Measurements from ENCODE around the gene RNF125. TPM values are rescaled to one million over a fixed set of nuclear protein-coding genes. Genes with fewer than 3 reads are reported as not detected.
"Not testable (repeated sequence)": the region's sequence is repeated elsewhere in the genome, so short reads cannot be mapped to it uniquely, and the experiment has no call there.

The RNF125 gene
- polyA plus RNA-seq, 3 donors = 2.2 to 2.3 (median 2.2) TPM

GRCh38 chr18:32067375-32068167 lies 48.9 kb downstream of the RNF125 start:
- DNase-seq (ENCODE audit: extremely low read depth in 1 of 11, low read depth in 9 of 11, low spot score in 4 of 11) = no peak

GRCh38 chr18:32072321-32072720 lies 53.7 kb downstream of the RNF125 start:
- no peak for DNase-seq (ENCODE audit: extremely low read depth in 1 of 11, low read depth in 9 of 11, low spot score in 4 of 11)

DNA sequence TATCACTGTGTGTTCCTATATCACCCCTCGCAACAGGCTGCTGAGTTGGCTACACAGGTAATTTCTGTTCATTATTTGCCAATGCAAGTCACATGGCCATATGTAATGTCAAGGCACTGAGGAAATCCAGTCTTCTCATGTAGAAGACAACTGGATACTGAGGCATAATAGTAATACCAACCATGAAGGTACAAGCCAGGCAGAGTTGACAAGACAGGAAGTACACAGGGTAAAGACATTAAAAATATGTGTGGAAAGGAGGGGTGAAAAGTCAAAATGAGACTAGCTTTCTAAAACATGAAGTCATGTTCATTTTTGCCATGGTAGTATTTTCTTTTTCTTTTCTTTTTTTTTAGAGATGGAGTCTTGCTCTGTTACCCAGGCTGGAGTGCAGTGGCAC lies 55.6 kb downstream of the RNF125 start:
- DNase-seq (ENCODE audit: extremely low read depth in 1 of 11, low read depth in 9 of 11, low spot score in 4 of 11) = no peak

DNA sequence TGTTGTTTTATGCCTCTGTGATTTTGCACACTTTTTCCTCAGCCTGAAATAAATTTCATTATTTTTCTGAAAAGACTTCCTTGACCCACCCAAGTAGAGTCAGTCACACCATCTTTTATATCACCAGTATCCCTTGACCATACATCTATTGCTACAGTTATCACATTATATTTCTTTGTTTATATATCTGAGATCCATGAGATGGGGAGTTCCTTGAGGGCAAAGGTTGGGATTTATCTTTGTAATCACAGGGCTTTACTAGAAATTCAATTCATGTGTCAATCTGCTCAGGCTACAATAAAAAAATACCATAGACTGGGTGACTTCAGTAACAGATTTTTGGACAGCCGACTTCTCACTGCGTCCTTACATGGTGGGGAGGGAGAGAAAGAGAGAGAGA lies 60.2 kb downstream of the RNF125 start:
- DNase-seq (ENCODE audit: extremely low read depth in 1 of 11, low read depth in 9 of 11, low spot score in 4 of 11) = no peak

DNA sequence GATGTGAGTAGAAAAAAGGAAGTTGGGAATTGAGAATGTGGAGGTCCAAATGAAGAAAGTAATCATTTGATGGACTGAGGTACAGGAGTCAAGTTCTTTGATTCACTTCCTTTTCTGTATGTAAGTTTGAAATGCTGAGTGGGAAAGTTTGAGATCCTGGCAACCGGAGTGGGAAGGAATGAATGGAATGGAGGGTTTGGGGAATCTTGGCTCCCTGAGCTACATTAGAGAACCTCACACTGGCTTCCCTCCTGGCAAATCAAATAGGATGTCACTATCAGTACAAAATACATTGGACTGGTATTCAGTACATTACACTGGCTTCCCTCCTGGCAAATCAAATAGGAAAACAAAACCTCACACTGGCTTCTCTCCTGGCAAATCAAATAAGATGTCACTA lies 63.3 kb downstream of the RNF125 start:
- DNase-seq (ENCODE audit: extremely low read depth in 1 of 11, low read depth in 9 of 11, low spot score in 4 of 11) = no peak

DNA sequence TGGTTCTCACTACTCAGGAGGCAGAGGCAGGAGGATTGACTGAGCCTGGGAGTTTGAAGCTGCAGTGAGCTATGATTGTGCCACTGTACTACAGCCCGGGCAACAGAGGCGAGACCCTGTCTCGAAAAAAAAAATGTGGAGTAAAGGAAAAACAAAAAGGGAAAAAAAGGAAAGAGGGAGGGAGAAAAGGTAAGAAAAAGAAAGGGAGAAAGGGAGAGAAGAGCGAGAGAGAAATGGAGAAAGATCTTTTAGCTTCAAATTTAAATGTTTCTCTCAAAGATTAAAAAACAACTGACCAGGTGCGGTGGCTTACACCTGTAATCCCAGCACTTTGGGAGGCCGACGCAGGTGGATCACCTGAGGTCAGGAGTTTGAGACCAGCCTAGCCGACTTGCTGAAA lies 65.2 kb downstream of the RNF125 start:
- DNase-seq (ENCODE audit: extremely low read depth in 1 of 11, low read depth in 9 of 11, low spot score in 4 of 11) = no peak

- no peak for DNase-seq (ENCODE audit: extremely low read depth in 1 of 11, low read depth in 9 of 11, low spot score in 4 of 11)
Observed at GRCh38 chr18:32086881-32087280, 68.3 kb downstream of the RNF125 start.

GRCh38 chr18:32090831-32091230 lies 72.2 kb downstream of the RNF125 start:
- not testable (repeated sequence) for DNase-seq (ENCODE audit: extremely low read depth in 1 of 11, low read depth in 9 of 11, low spot score in 4 of 11)

GRCh38 chr18:32091325-32091723 lies 72.7 kb downstream of the RNF125 start:
- no peak for DNase-seq (ENCODE audit: extremely low read depth in 1 of 11, low read depth in 9 of 11, low spot score in 4 of 11)

- DNase-seq (ENCODE audit: extremely low read depth in 1 of 11, low read depth in 9 of 11, low spot score in 4 of 11) = peak; percentile 55 to 79 (median 73)
Observed at GRCh38 chr18:32091724-32092421, 73.2 kb downstream of the RNF125 start, which contains the start of gene RNF138. TSS of gene RNF138 (plus strand) at chr18:32091874. CDS start at chr18:32092777, 903 bp downstream.

DNA sequence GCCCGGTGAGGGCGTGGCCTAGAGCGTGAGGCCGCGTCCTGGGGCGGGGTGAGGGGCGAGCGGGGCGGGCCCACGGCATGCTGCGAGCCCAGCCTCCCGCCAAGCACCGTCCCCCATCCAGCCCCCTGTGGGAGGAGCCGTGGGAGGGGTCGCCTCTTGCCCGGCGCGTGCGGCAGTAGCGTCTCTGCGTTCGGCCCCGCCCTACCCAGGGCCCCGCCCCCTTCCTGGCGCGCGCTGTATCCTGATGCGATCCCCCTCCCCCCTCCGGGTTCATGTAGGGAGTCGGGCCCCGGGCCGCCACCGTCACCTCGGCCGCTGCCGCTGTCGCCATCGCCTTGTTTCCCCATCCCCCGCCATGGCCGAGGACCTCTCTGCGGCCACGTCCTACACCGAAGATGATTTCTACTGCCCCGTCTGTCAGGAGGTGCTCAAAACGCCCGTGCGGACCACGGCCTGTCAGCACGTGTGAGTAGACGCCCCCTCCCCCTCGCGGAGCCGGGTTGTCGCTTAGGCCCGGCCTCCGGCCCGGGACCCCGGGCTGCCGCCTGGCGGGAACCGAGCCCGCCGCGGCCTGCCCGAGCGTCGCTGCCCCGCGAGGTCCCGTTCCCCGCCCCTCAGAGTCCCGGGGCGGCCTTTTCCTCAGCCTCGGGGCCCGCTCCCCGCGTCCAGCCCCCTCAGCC lies 73.9 kb downstream of the RNF125 start:
- peak; percentile 92 to 97 (median 96) for DNase-seq (ENCODE audit: extremely low read depth in 1 of 11, low read depth in 9 of 11, low spot score in 4 of 11)

GRCh38 chr18:32093102-32093511 lies 74.5 kb downstream of the RNF125 start:
- peak; percentile 20 to 61 (median 49) for DNase-seq (ENCODE audit: extremely low read depth in 1 of 11, low read depth in 9 of 11, low spot score in 4 of 11)

DNA sequence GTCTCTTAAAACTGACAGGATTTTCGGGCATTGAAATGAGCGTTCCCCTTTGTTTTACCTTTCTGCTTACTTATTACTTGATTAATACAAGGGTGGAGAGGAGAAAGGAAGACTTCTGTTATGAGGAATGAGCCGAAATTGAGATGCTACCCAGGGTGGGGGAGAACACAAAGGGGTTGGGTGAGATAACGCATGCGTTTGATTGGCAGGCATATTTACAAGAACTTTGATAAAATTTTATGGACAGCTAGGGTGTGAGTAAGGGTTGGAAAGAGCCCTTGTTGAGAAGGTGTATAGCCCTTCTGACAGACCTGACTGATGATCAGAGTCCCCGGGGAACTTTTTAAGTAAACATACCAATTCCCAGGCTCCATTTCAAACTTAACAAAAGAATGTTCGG lies 74.9 kb downstream of the RNF125 start:
- peak in 3 of 11 donors; percentile 4 to 41 (median 18) for DNase-seq (ENCODE audit: extremely low read depth in 1 of 11, low read depth in 9 of 11, low spot score in 4 of 11)

DNA sequence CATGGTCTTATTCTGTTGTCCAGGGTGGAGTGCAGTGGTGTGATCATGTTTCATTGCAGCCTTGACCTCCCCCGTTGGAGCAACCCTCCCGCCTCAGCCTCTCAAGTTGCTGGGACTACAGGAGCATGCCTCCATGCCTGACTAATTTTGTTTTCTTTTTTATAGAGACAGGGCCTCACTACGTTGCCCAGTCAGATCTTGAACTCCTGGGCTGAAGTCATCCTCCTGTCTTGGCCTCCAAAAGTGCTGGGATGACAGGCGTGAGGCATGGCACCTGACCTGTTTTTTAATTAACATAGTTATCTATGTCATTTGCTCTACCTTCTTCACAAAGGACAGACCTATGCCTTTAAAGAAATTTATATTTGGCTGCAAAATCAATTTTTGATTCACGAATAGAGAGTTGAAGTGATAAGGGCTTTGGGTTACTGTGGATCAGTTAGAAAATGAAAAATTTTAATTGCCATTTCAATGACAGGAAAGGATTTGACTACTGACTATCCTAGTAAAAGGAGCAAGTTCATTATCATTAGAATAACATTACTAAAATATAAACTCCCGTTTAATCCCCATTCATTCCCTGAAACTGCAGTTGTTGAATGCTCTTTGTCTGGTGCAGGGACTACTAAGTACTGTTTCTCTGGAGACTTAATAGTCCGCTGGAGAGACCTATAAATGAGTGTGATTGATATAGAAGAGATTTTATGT lies 76.7 kb downstream of the RNF125 start:
- no peak for DNase-seq (ENCODE audit: extremely low read depth in 1 of 11, low read depth in 9 of 11, low spot score in 4 of 11)

DNA sequence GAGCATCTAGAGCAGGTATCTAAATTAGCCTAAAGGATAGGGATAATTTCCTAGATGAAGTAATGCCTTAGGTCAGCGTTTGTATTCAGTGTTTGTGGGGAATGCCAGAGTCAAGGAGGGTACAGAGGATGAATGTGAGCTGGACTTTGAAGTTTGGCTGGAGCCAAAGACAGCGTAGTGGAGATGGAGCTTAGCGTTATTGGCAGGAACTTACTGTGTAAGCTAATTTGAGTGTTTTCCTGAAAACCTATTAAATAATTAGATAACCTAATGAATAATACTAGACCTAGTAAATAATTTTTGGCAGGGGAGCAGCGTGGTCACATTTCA lies 77.2 kb downstream of the RNF125 start:
- DNase-seq (ENCODE audit: extremely low read depth in 1 of 11, low read depth in 9 of 11, low spot score in 4 of 11) = no peak

- no peak for DNase-seq (ENCODE audit: extremely low read depth in 1 of 11, low read depth in 9 of 11, low spot score in 4 of 11)
Observed at GRCh38 chr18:32096946-32097345, 78.3 kb downstream of the RNF125 start.

GRCh38 chr18:32104516-32104915 lies 85.9 kb downstream of the RNF125 start:
- no peak for DNase-seq (ENCODE audit: extremely low read depth in 1 of 11, low read depth in 9 of 11, low spot score in 4 of 11)

DNA sequence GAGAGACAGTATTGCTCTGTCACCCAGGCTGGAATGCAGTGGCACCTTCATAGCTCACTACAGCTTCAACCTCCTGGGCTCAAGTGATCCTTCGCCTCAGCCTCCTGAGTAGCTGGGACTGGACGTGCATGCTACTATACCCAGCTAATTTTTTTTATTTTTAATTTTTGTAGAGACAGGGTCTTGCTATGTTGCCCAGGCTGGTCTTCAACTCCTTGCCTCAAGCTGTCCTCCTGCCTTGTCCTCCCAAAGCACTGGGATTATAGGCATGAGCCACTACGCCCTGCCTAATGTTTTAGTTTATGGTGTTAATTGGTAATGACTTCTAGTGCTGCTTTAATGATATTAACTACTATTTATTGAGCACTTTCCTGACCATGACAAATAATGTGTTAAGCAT lies 91.4 kb downstream of the RNF125 start:
- DNase-seq (ENCODE audit: extremely low read depth in 1 of 11, low read depth in 9 of 11, low spot score in 4 of 11) = no peak

DNA sequence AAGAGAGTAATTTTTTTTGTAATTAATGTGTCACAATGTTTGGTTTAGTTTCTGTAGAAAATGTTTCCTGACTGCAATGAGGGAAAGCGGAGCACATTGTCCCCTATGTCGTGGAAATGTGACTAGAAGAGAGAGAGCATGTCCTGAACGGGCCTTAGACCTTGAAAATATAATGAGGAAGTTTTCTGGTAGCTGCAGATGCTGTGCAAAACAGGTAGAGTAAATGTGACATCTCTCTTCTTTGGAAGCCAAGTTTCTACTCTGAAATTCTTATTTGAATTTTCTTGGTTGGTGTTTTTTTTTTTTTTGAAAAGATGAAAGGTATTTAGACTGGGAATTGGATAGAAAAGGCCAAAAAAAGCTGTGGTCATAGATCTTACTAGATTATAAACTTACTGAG lies 93.1 kb downstream of the RNF125 start:
- no peak for DNase-seq (ENCODE audit: extremely low read depth in 1 of 11, low read depth in 9 of 11, low spot score in 4 of 11)

Data from renal cortex interstitium (tissue), 11 donors.